OCI-M2 (cell line): Measurements from ENCODE around the gene SHE.
A peak's percentile ranks its signal among the peaks of the same experiment; 100 is the strongest.

Source experiments
- DNase-seq: peaks from one replicate; lab custom pipeline; 2025; ENCODE audit not compliant: unreplicated experiment; lab: John Stamatoyannopoulos, UW

SHE gene

GRCh38 chr1:154481053-154481452 lies 21.2 kb downstream of the SHE start:
- no peak for DNase-seq

DNA sequence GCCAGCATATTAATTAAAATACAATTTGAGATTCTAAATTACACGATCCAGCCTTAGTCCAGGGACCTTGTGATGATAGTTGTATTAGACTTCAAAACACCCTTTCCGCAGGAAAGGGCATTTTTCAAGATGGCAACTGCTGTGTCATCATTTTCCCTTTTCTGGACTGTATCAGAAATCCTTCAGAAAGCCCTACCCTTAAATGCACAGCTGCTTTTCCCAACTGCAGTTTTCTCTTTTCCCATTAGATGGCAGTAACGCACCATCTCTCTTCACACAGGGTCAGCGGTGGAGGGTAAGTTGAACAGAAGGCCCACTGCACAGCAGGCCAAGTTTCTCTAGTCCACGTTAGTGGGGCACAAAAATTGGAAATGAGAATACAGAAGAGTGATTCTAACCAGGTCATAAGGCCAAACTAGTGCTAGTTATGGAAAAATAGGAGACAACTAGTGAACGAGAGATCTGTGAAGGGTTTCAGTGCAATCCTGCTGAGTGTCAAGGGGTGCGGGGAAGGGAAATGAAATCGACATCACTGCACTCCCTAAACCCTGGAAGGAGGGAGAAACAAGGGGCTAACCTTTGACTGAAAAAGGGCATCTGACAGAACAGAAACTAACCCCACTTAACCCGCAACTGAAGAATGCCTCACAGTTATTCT lies 22.3 kb downstream of the SHE start:
- peak; percentile 72 for DNase-seq

DNA sequence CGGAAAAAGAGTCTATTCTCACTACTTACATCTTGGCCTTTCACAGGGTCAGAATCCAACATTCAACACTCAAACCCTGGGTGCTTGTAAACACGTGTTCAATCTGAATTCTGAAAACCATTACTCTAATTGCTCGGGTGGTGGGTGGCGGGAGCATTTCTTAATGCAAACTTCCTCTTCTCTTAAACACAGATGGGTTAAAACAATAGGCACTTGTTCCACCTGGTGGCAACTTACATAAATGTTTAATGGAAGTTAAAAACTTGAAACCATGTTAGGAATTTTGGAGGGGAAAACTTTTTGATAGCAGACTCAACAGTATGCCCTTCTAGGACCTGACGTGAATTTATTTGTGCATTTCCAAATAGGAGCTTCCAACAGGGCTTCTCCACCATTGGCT lies 23.6 kb downstream of the SHE start:
- DNase-seq = no peak

DNA sequence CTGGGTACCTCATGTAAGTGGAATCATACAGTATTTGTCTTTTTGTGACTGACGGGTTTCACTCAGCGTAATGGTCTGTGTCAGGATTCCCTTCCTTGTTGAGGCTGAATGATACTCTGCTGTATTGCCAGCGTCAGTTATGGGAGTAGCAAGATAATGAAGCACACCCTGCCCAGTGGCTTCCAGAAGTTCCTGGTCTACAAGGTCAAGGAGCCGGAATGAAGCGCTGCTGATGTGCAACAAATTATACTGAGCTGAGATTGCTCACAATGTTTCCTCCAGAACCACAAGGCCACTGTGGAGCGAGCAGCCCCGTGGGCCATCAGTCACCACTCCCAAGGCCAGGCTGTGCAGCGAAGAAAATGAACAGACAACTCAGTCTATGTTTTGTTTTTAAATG lies 24.2 kb downstream of the SHE start:
- no peak for DNase-seq

- DNase-seq = no peak
These were observed 25.4 kb downstream of the SHE start for GRCh38 chr1:154476791-154477190.

GRCh38 chr1:154474802-154475201 lies 27.4 kb downstream of the SHE start:
- DNase-seq = no peak

- no peak for DNase-seq
These were observed 30.9 kb downstream of the SHE start for GRCh38 chr1:154471304-154471703.

DNA sequence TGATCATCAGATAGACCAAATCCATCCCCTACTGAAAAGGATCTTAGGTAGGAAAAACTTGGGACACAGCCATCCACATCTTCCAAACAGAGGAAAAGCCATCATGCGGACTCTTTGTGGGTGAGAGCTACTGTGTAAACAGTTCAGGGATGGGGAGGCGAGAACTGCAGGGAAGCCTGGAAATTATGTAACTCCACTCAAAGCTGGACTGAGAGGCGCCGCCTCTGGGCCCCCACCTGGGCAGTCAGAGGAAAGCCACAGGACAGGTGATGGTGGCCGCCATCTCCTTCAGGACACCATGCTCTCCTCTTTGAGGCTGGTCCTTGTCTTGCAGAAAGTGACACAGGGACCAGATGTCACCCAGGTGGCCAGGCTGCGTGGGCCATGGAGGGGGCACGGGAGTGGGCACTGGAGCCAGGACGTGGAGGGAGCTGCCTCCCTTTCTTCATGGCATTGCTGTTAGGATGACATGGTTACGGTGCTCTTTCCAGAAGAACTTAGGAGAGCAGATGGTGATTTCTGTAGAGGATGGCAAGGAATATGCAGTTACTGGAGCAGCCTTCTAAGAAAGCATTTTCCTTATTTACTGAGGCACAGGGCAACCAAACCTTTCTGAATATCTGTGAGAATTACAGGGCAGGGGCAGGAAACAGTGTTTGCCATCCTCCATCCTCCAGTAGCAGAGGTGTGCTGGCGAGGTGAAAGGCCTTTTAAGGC lies 32.2 kb downstream of the SHE start:
- no peak for DNase-seq

DNA sequence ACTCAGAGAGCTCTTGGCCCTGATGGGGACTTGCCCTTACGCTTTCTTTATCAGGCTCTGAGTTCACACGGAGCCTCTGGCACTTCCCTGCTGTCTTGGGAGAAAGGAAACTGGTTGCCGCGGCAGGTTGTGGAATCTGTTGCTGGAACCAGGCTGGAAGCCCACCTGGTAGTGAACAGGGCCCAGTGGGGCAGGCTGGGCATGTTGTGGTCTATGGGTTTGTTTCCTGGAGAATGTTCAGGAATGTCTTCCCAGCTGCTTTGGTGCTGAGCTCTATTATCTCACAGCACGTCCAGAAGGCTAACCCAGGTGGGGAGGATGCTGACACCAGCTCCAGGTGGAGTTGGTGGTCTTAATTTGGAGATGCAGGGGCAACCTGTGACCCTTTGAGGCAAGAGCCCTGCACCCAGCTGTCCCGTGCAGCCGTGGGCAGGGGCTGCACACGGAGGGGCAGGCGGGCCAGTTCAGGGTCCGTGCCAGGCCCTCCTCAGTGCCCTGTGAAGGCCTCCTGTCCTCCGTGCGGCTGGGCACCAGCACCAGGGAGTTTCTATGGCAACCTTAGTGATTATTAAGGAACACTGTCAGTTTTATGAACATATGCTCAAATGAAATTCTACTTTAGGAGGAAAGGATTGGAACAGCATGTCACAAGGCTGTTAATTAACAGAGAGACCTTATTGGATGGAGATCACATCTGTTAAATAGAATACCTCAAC lies 33.5 kb downstream of the SHE start:
- DNase-seq = no peak

DNA sequence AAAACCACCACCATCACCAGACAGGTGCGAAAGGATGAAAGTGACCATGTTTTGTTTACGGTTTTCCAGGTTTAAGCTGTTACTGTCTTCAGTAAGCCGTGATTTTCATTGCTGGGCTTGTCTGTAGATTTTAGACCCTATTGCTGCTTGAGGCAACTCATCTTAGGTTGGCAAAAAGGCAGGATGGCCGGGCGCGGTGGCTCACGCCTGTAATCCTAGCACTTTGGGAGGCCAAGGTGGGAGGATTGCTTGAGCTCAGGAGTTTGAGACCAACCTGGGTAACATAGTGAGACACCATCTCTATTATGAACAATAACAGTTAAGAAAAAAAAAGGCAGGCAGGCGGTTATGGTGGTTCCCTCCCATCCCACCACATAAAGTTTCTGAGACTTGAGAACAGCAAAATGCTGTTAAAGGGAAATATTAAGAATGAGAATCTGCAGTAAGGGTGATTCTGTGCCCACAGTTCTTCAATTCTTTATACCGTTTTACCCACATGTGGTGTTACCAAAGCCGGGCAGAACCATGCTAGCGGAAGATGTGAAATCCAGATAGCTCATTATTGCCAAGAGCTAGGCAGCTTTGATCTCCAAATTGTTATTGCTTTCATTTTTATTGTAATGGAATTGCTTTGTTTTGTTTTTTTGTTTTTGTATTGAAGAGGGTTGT lies 34.6 kb downstream of the SHE start:
- no peak for DNase-seq

DNA sequence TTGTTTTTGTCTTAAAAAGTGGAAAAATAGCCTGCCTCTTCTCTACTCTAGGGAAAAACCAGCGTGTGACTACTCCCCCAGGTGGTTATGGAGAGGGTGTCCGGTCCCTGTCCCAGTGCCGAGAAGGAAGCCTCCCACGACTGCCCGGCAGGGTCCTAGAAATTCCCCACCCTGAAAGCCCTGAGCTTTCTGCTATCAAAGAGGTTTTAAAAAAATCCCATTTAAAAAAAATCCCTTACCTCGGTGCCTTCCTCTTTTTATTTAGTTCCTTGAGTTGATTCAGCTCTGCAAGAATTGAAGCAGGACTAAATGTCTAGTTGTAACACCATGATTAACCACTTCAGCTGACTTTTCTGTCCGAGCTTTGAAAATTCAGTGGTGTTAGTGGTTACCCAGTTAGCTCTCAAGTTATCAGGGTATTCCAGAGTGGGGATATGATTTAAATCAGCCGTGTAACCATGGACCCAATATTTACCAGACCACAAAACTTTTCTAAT lies 35.2 kb downstream of the SHE start:
- DNase-seq = no peak

DNA sequence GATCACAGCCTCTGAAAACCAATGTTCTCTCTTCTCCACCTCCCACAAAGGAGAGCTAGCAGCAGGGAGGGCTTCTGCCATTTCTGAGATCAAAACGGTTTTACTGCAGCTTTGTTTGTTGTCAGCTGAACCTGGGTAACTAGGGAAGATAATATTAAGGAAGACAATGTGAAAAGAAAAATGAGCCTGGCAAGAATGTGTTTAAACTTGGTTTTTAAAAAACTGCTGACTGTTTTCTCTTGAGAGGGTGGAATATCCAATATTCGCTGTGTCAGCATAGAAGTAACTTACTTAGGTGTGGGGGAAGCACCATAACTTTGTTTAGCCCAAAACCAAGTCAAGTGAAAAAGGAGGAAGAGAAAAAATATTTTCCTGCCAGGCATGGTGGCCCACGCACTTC lies 36.0 kb downstream of the SHE start:
- no peak for DNase-seq

GRCh38 chr1:154465621-154466195 lies 36.5 kb downstream of the SHE start:
- no peak for DNase-seq

- no peak for DNase-seq
These were observed 38.7 kb downstream of the SHE start for GRCh38 chr1:154463512-154463990.

DNA sequence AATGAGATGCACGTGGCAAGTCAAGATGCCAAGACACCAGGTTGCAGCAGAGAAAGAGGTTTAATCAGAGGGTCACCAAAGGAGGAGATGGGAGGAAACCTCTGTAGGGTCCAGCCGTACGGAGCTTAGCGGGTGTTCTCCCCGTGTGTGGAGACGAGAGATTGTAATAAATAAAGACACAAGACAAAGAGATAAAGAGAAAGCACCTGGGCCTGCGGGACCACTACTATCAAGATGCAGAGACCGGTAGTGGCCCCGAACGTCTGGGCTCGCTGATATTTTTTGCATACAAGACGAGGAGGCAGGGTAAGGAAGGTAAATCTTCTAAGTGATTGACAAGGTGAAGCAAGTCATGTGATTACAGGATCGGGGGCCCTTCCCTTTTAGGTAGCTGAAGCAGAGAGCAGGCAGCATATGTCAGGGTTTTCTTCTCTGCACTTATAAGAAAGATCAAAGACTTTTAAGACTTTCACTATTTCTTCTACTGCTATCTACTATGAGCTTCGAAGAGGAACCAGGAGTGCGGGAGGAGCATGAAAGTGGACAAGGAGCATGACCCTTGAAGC lies 41.4 kb downstream of the SHE start:
- no peak for DNase-seq

DNA sequence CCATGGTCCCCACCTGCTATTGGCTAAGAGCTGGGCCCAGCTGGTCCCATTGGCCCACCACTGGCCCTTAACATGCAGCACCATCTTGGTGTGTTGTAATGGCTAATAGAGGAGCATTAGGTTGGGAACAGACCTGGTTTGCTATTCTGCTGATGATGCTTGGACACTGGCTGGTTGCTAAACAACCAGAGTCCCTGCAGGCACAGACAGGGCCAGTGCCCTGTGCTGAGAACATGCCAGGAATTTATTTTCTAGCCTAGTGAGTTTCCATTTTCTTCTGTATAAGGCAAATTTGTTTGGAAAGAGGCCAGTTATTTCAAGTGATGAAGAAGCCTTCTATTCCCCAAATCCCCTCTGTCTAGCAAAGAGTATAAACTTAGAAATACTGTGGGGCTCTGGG lies 43.1 kb downstream of the SHE start:
- DNase-seq = no peak

- no peak for DNase-seq
These were observed 45.6 kb downstream of the SHE start for GRCh38 chr1:154456631-154457030.

DNA sequence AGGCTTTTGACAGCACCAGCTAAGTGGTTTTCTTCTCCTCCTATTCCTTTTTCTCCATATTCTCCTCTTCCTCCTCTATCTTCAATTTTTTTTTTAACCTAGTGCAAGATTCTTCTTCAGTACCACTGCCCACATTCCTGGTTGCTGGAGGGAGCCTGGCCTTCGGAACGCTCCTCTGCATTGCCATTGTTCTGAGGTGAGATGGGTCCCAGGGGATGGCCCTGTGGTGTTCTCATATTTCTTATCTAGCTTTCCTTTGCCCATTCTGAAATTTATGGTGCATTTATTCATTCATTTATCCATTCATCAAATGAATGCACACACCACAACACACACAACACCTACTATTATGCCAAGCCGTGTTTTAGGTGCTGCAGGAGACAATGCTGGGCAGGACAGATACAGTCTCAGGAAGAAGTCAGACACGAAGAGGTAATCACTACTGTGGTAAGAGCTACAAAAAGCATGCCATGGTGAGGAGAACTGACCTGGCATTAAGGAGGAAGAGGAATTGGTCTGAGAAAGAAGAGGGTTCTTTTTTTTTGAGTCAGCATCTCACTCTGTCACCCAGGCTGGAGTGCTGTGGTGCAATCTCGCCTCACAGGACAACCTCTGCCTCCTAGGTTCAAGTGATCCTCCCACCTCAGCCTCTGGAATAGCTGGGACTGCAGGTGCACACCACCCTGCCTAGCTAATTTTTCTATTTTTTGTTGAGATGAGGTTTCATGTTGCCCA lies 47.7 kb downstream of the SHE start:
- no peak for DNase-seq

DNA sequence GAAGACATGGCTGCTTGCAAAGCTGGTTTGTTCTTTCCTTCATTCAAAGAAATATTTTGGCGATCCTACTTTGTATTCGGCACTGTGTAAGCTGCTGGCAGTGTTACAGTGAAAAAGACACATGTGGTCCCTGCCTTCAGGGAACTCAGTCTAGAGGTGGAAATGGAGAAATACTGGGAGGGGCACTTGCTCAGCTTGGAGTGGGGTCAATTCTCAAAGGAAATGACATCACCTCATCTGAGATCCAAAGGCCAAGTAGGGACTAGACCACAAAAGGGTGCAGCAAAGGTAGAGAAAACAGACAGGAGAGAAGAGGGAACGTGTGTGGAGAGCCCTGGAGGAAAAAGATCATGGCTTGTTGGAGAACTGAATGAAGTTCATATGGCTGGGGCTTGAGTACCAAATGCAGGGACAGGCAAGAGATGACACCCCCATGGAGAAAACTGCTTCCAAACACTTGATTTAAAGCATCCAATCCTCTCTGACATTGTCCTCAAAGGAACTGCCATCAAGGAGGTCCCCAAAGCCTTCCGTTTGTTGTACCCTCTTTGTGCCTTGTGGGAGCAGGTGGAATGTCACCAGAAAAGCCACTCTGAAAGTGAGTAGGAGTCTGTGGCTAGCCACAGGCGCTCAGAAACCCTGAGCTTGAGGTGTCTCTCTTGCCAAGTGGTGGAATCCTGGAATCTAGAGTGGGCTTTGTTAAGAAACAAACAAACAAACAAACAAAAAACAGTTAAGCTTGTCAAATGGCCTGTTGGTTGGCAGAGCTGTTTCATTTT lies 48.4 kb downstream of the SHE start:
- DNase-seq = no peak
